ENCODE data around the gene TBC1D26.
A peak's percentile ranks its signal among the peaks of the same experiment; 100 is the strongest.
"Not testable (repeated sequence)": the region's sequence is repeated elsewhere in the genome, so short reads cannot be mapped to it uniquely, and the experiment has no call there.

Gene TBC1D26

GRCh38 chr17:15731900-15732299 is at the start of gene TBC1D26:
TBC1D26 (plus strand) TSS chr17:15732283; CDS start chr17:15735349, 3,066 bp downstream.
- not testable (repeated sequence) for DNase-seq

- DNase-seq = not testable (repeated sequence)
Measured at GRCh38 chr17:15683135-15683534, 48.9 kb upstream of the TBC1D26 start.

- DNase-seq = peak; percentile 1
Measured at GRCh38 chr17:15683824-15684478, 48.1 kb upstream of the TBC1D26 start, which contains the start of gene TRIM16. TRIM16 (minus strand) TSS chr17:15684311; CDS start chr17:15651609, 32,702 bp downstream.

- DNase-seq = not testable (repeated sequence)
Measured at GRCh38 chr17:15687494-15687893, 44.6 kb upstream of the TBC1D26 start.

GRCh38 chr17:15698967-15699366 is 33.1 kb upstream of the TBC1D26 start:
- DNase-seq = not testable (repeated sequence)

- DNase-seq = peak; percentile 47
Measured at GRCh38 chr17:15699413-15699924, 32.6 kb upstream of the TBC1D26 start, which contains the start of gene ZNF286A. ZNF286A (plus strand) TSS chr17:15699752; CDS start chr17:15700330, 578 bp downstream.

- DNase-seq = not testable (repeated sequence)
Measured at GRCh38 chr17:15699937-15700336, 32.1 kb upstream of the TBC1D26 start.

- DNase-seq = not testable (repeated sequence)
Measured at GRCh38 chr17:15704239-15704638, 27.8 kb upstream of the TBC1D26 start.

- DNase-seq = not testable (repeated sequence)
Measured at GRCh38 chr17:15704813-15705212, 27.3 kb upstream of the TBC1D26 start.

GRCh38 chr17:15708879-15709278 is 23.2 kb upstream of the TBC1D26 start:
- not testable (repeated sequence) for DNase-seq

- DNase-seq = not testable (repeated sequence)
Measured at GRCh38 chr17:15716601-15717563, 15.2 kb upstream of the TBC1D26 start.

GRCh38 chr17:15730535-15730934 is 1.5 kb upstream of the TBC1D26 start:
- not testable (repeated sequence) for DNase-seq

- not testable (repeated sequence) for DNase-seq
Measured at GRCh38 chr17:15733174-15733789, 1.2 kb downstream of the TBC1D26 start.

- not testable (repeated sequence) for DNase-seq
Measured at GRCh38 chr17:15736578-15736977, 4.5 kb downstream of the TBC1D26 start.

- DNase-seq = no peak
Measured at GRCh38 chr17:15738066-15738465, 6.0 kb downstream of the TBC1D26 start.

GRCh38 chr17:15739259-15739658 is 7.2 kb downstream of the TBC1D26 start:
- not testable (repeated sequence) for DNase-seq

GRCh38 chr17:15740041-15740440 is 8.0 kb downstream of the TBC1D26 start:
- not testable (repeated sequence) for DNase-seq

GRCh38 chr17:15740570-15741120 is 8.6 kb downstream of the TBC1D26 start:
- no peak for DNase-seq

GRCh38 chr17:15741624-15742023 is 9.5 kb downstream of the TBC1D26 start:
- DNase-seq = no peak

- no peak for DNase-seq
Measured at GRCh38 chr17:15742051-15742795, 10.1 kb downstream of the TBC1D26 start.

- no peak for DNase-seq
Measured at GRCh38 chr17:15742921-15743320, 10.8 kb downstream of the TBC1D26 start.
